LNCaP clone FGC (cell line): ENCODE measurements around the gene GSTA4.

Experiments
- DNase-seq: peaks from one replicate; pipeline ENCODE4 v3.0.0-alpha.2; 2011; ENCODE audit warnings: low read depth
- H3K4me3 ChIP-seq: 2 replicates; pipeline ENCODE4 v1.5.1; 2011; ENCODE audit warnings: mild to moderate bottlenecking, low read depth, low read length, control low read depth
- CTCF ChIP-seq: IDR thresholded peaks from 2 replicates; pipeline ENCODE4 v1.5.1; 2012; ENCODE audit warnings: mild to moderate bottlenecking; ENCODE audit not compliant: control insufficient read depth, insufficient read depth; ENCODE audit errors: extremely low read depth

Gene GSTA4

GRCh38 chr6:53028467-53028866, 33.4 kb upstream of the GSTA4 start:
- no peak for TF ChIP-seq CTCF
- no peak for DNase-seq

GRCh38 chr6:53027131-53027718, 32.1 kb upstream of the GSTA4 start:
- no peak for TF ChIP-seq CTCF
- DNase-seq, result no peak
- no peak overlapping the region for H3K4me3 ChIP-seq

More at GRCh38 chr6:53028467-53028866, 33.4 kb upstream of the GSTA4 start:
- no peak overlapping the region for H3K4me3 ChIP-seq

GRCh38 chr6:53026526-53026925, 31.4 kb upstream of the GSTA4 start:
- no peak for TF ChIP-seq CTCF
- DNase-seq, result no peak
- H3K4me3 ChIP-seq, result no peak overlapping the region

- no peak overlapping the region for H3K4me3 ChIP-seq
- DNase-seq, result no peak
- no peak for TF ChIP-seq CTCF
Observed at GRCh38 chr6:53023323-53023722, 28.2 kb upstream of the GSTA4 start.

- DNase-seq, result no peak
- no peak for TF ChIP-seq CTCF
- H3K4me3 ChIP-seq, result no peak overlapping the region
Observed at GRCh38 chr6:53020005-53020744, 25.1 kb upstream of the GSTA4 start.

- no peak overlapping the region for H3K4me3 ChIP-seq
- no peak for TF ChIP-seq CTCF
- no peak for DNase-seq
Observed at GRCh38 chr6:53018446-53018845, 23.4 kb upstream of the GSTA4 start.
